HepG2 (cell line): ENCODE results near the gene TMEM53. TPM values are rescaled to one million over a fixed set of nuclear protein-coding genes. Genes with fewer than 3 reads are reported as not detected.
A peak's percentile ranks its signal among the peaks of the same experiment; 100 is the strongest.

Experiments used
- EEA1 ChIP-seq: sonication (generic); formaldehyde crosslinking; IDR thresholded peaks from 2 replicates; pipeline ENCODE4 v1.5.1; 2020; ENCODE audit warnings: mild to moderate bottlenecking, missing genetic modification reagents, borderline replicate concordance
- HES4 ChIP-seq: sonication (generic); formaldehyde crosslinking; IDR thresholded peaks from 2 replicates; pipeline ENCODE4 v1.9.0; 2021; ENCODE audit warnings: mild to moderate bottlenecking, missing genetic modification reagents, borderline replicate concordance
- HIVEP1 ChIP-seq: sonication (generic); formaldehyde crosslinking; IDR thresholded peaks from 2 replicates; pipeline ENCODE4 v1.4.0; 2020; ENCODE audit warnings: mild to moderate bottlenecking, missing genetic modification reagents
- MAZ ChIP-seq, 2 experiments: sonication (generic) in 1 of 2; formaldehyde crosslinking in 1 of 2; IDR thresholded peaks; 2 replicates each; pipeline versions ENCODE4 v1.5.0 to v1.6.1; 2012 to 2020; ENCODE audit warnings: low read depth in 2 of 2, mild to moderate bottlenecking in 2 of 2, borderline replicate concordance in 1 of 2, improper control_type of control experiment in 1 of 2, low read length in 1 of 2, missing genetic modification reagents in 1 of 2, moderate library complexity in 1 of 2
- MED1 ChIP-seq: sonication (generic); formaldehyde crosslinking; IDR thresholded peaks from 2 replicates; pipeline ENCODE4 v1.4.0; 2020; ENCODE audit warnings: missing genetic modification reagents
- NFE2L2 ChIP-seq: fragments of 150-350 bp; IDR thresholded peaks from 2 replicates; pipeline ENCODE4 v1.6.1; 2014; ENCODE audit warnings: low read length
- RAD21 ChIP-seq: fragments of 450-650 bp; formaldehyde crosslinking; IDR thresholded peaks from 2 replicates; pipeline ENCODE4 v1.5.0; 2020; ENCODE audit warnings: mild to moderate bottlenecking
- SAP130 ChIP-seq: IDR thresholded peaks from 2 replicates; pipeline ENCODE4 v1.6.1; 2016; ENCODE audit warnings: low read depth
- SNRNP70 ChIP-seq: fragments of 200-400 bp; formaldehyde crosslinking; IDR thresholded peaks from 2 replicates; pipeline ENCODE4 v1.6.1; 2017; ENCODE audit warnings: mild to moderate bottlenecking, low read depth, low read length, moderate library complexity
- TOPORS ChIP-seq: sonication (generic); formaldehyde crosslinking; IDR thresholded peaks from 2 replicates; pipeline ENCODE4 v1.8.0; 2023; ENCODE audit warnings: mild to moderate bottlenecking, missing genetic modification reagents
- U2AF1 ChIP-seq: fragments of 200-400 bp; formaldehyde crosslinking; optimal IDR thresholded peaks from 2 replicates; pipeline ENCODE3; 2017; ENCODE audit warnings: mild to moderate bottlenecking, low read depth, low read length
- U2AF2 ChIP-seq: fragments of 200-400 bp; formaldehyde crosslinking; IDR thresholded peaks from 2 replicates; pipeline ENCODE4 v1.6.1; 2017; ENCODE audit warnings: low read depth, mild to moderate bottlenecking, low read length
- ZBTB42 ChIP-seq: sonication (generic); formaldehyde crosslinking; IDR thresholded peaks from 2 replicates; pipeline ENCODE4 v1.5.0; 2020; ENCODE audit warnings: mild to moderate bottlenecking, missing genetic modification reagents
- ZFP82 ChIP-seq: sonication (generic); formaldehyde crosslinking; IDR thresholded peaks from 2 replicates; pipeline ENCODE4 v1.5.1; 2020; ENCODE audit warnings: mild to moderate bottlenecking, missing genetic modification reagents, borderline replicate concordance
- ZNF329 ChIP-seq: sonication (generic); formaldehyde crosslinking; IDR thresholded peaks from 2 replicates; pipeline ENCODE4 v1.9.0; 2021; ENCODE audit warnings: low read depth, mild to moderate bottlenecking, missing genetic modification reagents
- ZNF556 ChIP-seq: sonication (generic); formaldehyde crosslinking; IDR thresholded peaks from 2 replicates; pipeline ENCODE4 v1.4.0; 2020; ENCODE audit warnings: mild to moderate bottlenecking, missing genetic modification reagents, borderline replicate concordance
- ZNF839 ChIP-seq: sonication (generic); formaldehyde crosslinking; IDR thresholded peaks from 2 replicates; pipeline ENCODE4 v1.4.0; 2020; ENCODE audit warnings: missing genetic modification reagents, mild to moderate bottlenecking, borderline replicate concordance
- polyA plus RNA-seq, 8 experiments: library from polyadenylated mRNA; depleted of rRNA in 3 of 8; stranded (reverse) in 7 of 8; unstranded in 1 of 8; fragments of >200 nt; fragmentation: Illumina TruSeq in 4 of 8; extraction: Trizol in 4 of 8; gene quantifications; 2 replicates each; pipeline versions ENCODE4 v1.2.1 to v1.2.3, GENCODE V29; 2011 to 2016; ENCODE audit warnings: low read depth in 4 of 8, missing spikeins in 1 of 8, mixed read lengths in 1 of 8; ENCODE audit not compliant: insufficient read depth in 1 of 8
- total RNA-seq, 5 experiments: library from RNA; depleted of rRNA; stranded (reverse); fragments of >200 nt; fragmentation: Illumina TruSeq; extraction: Trizol; gene quantifications; 2 replicates each; pipeline ENCODE4 v1.2.3, GENCODE V29; 2016; ENCODE audit warnings: low read depth in 1 of 5
- TF ChIP-seq, protein P1 (sequence below): IDR thresholded peaks from 2 replicates; pipeline ENCODE4 v1.6.1; 2012; ENCODE audit warnings: low read depth, low read length, improper control_type of control experiment
- TF ChIP-seq, protein P2 (sequence below): sonication (generic); formaldehyde crosslinking; IDR thresholded peaks from 2 replicates; pipeline ENCODE4 v1.5.0; 2020; ENCODE audit warnings: mild to moderate bottlenecking, missing genetic modification reagents, borderline replicate concordance
- TF ChIP-seq, protein P3 (sequence below): sonication (generic); formaldehyde crosslinking; IDR thresholded peaks from 2 replicates; pipeline ENCODE4 v1.4.0; 2020; ENCODE audit warnings: missing genetic modification reagents
- TF ChIP-seq, protein P4 (sequence below): sonication (generic); formaldehyde crosslinking; IDR thresholded peaks from 2 replicates; pipeline ENCODE4 v1.8.0; 2022; ENCODE audit warnings: mild to moderate bottlenecking, missing genetic modification reagents, moderate library complexity

The TMEM53 gene
- total and polyA plus RNA-seq, 2 of the 13 experiments (the other 11 are each of a cell fraction or from before 2014, with no cell fraction given): 12.6 to 20.2 TPM

DNA sequence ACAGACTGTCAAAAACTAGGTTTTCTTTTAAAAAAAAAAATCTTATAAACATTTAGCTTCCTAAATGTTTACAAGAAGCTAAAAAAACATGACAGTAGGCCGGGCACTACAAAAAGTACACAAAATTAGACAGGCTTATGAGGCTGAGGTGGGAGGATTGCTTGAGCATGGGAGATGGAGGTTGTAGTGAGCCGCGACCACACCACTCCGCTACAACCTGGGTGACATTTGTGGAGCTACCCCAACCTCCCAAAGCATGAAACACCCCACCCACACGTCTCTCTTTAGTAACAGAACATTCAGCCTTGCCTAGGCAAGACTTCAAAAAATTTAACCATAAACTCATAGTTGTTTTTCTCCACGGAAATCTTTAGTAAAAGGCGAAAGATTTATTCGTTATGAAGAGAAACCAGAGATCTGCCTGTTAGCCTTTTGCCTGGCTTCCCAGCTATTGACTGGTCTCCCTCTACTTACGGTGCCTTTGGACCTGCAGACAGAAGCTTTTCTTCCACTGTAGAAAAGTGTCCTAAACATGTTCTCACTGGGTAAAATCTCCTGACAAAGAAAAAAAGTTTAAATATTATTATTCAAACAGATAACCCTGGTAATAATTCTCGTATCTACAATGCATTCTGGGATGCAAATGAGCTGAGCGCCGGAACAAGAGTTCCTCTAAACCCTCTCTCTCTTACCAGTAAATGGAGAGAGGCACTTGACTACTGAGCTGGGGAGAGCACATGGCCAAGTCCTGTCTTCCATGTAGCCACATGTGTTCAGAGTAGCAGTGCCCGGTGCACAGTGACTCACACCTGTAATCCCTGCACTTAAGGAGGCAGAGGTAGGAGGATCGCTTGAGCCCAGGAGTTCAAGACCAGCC, 47.4 kb upstream of the TMEM53 start (continued):
- TF ChIP-seq, protein P1, sequence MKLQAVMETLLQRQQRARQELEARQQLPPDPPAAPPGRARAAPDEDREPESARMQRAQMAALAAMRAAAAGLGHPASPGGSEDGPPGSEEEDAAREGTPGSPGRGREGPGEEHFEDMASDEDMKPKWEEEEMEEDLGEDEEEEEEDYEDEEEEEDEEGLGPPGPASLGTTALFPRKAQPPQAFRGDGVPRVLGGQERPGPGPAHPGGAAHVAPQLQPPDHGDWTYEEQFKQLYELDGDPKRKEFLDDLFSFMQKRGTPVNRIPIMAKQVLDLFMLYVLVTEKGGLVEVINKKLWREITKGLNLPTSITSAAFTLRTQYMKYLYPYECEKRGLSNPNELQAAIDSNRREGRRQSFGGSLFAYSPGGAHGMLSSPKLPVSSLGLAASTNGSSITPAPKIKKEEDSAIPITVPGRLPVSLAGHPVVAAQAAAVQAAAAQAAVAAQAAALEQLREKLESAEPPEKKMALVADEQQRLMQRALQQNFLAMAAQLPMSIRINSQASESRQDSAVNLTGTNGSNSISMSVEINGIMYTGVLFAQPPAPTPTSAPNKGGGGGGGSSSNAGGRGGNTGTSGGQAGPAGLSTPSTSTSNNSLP: peak; percentile 10; the same call in 1 of the 2 replicates
- TF ChIP-seq EEA1 (CRISPR knock-in tag): no peak
- TF ChIP-seq RAD21 (CRISPR knock-in tag): peak; percentile 86
- TF ChIP-seq MED1 (CRISPR knock-in tag): peak; percentile 97
- TF ChIP-seq SAP130: peak; percentile 56
- no peak for TF ChIP-seq HES4
- peak; percentile 83; the same call in 1 of the 2 replicates for TF ChIP-seq ZBTB42 (CRISPR knock-in tag)
- no peak for TF ChIP-seq HIVEP1
- TF ChIP-seq U2AF1: no peak
- peak; percentile 26; the same call in 1 of the 2 replicates for TF ChIP-seq NFE2L2
- no peak; the same call in 1 of the 2 replicates for TF ChIP-seq ZNF329 (CRISPR knock-in tag)
- no peak for TF ChIP-seq ZNF556 (CRISPR knock-in tag)
- no peak for TF ChIP-seq U2AF2
- TF ChIP-seq SNRNP70: no peak
- TF ChIP-seq ZNF839 (CRISPR knock-in tag): no peak
- TF ChIP-seq, protein P2, sequence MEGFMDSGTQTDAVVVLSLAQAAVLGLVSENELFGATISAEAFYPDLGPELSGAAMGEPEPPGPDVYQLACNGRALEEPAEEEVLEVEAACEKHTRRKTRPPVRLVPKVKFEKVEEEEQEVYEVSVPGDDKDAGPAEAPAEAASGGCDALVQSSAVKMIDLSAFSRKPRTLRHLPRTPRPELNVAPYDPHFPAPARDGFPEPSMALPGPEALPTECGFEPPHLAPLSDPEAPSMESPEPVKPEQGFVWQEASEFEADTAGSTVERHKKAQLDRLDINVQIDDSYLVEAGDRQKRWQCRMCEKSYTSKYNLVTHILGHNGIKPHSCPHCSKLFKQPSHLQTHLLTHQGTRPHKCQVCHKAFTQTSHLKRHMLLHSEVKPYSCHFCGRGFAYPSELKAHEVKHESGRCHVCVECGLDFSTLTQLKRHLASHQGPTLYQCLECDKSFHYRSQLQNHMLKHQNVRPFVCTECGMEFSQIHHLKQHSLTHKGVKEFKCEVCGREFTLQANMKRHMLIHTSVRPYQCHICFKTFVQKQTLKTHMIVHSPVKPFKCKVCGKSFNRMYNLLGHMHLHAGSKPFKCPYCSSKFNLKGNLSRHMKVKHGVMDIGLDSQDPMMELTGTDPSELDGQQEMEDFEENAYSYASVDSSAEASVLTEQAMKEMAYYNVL: no peak
- TF ChIP-seq MAZ (IDR thresholded peaks at IDR 0.05; ENCODE audit: borderline replicate concordance, low read depth, low read length): 0 out of 2 replicates have a peak, but pooled peaks have one; percentile 15
- peak; percentile 24; the same call in 1 of the 2 replicates for TF ChIP-seq MAZ (CRISPR knock-in tag; IDR thresholded peaks at IDR 0.05; ENCODE audit: low read depth)
- 0 out of 2 replicates have a peak, but pooled peaks have one; percentile 53 for TF ChIP-seq TOPORS (CRISPR knock-in tag)
- TF ChIP-seq ZFP82 (CRISPR knock-in tag): no peak
- TF ChIP-seq, protein P3, sequence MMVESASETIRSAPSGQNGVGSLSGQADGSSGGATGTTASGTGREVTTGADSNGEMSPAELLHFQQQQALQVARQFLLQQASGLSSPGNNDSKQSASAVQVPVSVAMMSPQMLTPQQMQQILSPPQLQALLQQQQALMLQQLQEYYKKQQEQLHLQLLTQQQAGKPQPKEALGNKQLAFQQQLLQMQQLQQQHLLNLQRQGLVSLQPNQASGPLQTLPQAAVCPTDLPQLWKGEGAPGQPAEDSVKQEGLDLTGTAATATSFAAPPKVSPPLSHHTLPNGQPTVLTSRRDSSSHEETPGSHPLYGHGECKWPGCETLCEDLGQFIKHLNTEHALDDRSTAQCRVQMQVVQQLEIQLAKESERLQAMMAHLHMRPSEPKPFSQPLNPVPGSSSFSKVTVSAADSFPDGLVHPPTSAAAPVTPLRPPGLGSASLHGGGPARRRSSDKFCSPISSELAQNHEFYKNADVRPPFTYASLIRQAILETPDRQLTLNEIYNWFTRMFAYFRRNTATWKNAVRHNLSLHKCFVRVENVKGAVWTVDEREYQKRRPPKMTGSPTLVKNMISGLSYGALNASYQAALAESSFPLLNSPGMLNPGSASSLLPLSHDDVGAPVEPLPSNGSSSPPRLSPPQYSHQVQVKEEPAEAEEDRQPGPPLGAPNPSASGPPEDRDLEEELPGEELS: peak; percentile 71
- TF ChIP-seq, protein P4, sequence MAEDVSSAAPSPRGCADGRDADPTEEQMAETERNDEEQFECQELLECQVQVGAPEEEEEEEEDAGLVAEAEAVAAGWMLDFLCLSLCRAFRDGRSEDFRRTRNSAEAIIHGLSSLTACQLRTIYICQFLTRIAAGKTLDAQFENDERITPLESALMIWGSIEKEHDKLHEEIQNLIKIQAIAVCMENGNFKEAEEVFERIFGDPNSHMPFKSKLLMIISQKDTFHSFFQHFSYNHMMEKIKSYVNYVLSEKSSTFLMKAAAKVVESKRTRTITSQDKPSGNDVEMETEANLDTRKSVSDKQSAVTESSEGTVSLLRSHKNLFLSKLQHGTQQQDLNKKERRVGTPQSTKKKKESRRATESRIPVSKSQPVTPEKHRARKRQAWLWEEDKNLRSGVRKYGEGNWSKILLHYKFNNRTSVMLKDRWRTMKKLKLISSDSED (CRISPR knock-in tag): 0 out of 2 replicates have a peak, but pooled peaks have one; percentile 37
